ENCODE data around the gene ARHGEF28.

Gene ARHGEF28

DNA sequence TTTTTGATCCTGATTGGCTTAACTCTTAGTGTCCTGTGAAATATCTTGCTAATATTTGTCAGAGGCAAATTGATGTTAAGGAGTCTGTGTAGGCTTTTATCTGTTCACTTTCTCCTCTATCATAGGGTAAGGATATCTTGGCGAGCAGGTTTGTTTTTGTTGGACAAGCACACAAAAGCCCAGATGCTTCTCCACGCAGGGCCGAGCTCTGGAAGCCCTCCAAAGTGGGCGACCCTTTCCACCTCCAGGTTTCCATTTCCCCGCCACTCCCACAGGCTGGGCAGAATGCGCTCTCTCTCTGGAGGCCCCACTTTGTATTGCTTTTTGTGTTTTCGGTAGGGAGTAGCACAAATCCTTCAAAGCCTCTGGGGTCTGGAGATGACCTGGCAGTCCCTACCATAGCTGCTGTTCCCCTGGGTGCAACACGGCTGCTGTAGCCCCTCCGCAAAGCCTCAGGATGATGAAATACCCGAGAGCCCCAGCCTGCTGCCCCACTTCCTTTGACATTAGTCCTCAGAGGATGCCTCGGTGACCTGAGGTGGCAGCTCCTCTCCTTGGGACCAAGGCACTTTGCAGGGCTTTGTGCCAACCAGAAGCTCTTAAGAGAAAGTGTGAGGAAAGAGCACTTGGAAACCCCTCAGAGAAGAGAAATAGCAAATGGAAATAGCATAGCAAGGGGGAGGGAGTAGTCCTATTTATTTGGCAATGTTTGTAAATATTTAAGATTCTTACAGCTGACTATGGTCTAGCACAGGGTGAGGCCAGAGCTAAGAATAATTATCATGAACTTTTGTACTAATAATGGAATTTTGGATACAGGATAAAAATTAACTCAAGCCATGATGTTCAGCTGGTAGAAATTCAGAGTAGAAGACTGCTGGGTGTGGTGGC is 122.8 kb downstream of the ARHGEF28 start:
- H3K4me1 ChIP-seq (ENCODE audit: control insufficient read depth, insufficient read depth, low read length, poor library complexity, severe bottlenecking) = no peaks in the 10 kb centered on the region
- no peak for DNase-seq

DNA sequence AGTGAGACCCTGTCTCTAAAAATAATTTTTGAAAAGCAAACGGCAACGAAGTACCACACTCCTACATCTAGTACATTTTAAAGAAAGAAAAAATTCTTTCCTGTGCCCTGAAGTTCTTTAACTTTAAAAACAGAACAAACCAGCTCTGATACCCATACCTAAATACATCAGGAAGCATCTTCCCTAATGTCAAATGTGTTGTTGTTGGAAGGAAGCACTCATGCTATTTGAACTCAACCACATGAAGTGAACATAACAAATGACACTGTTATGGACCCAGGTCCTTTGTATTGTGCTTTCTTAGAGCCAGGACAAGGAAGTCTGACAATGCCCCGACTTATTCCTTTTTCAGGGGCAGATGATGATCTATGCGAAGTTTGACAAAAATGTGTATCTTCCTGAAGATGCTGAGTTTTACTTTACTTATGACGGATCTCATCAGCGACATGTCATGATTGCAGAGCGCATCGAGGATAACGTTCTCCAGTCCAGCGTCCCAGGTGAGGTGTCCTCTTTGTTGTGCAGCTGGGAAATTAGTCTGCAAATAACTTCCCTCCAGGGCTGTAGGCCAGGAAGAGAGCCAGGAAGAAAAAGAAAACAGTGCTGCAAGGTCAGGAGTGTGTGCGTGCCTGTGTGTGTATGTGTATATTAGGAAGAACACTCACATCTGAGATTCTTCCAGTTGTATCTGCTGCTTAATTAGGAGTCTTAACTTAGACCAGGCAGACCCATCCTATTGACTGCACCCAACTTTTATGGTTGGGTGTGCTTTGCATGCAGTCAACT is 123.7 kb downstream of the ARHGEF28 start:
- H3K4me3 ChIP-seq (ENCODE audit: insufficient read depth, low read depth, low read length, poor library complexity, severe bottlenecking) = no peak overlapping the region
- no peaks in the 10 kb centered on the region for H3K36me3 ChIP-seq (ENCODE audit: control insufficient read depth, insufficient read depth, low read length)
- no peak for DNase-seq
- no peaks in the 10 kb centered on the region for H3K27me3 ChIP-seq (replicated peaks; ENCODE audit: control insufficient read depth, insufficient read depth, low read length, poor library complexity, severe bottlenecking)
- H3K27ac ChIP-seq (ENCODE audit: insufficient read depth, low read length, poor library complexity, severe bottlenecking) = no peak overlapping the region
- H3K4me1 ChIP-seq (ENCODE audit: control insufficient read depth, insufficient read depth, low read length, poor library complexity, severe bottlenecking) = no peaks in the 10 kb centered on the region
- H3K9me3 ChIP-seq (ENCODE audit: control insufficient read depth, low read length) = no peaks in the 10 kb centered on the region

More for the DNA sequence above, 122.8 kb downstream of the ARHGEF28 start:
- no peak overlapping the region for H3K4me3 ChIP-seq (ENCODE audit: insufficient read depth, low read depth, low read length, poor library complexity, severe bottlenecking)
- no peak overlapping the region for H3K27ac ChIP-seq (ENCODE audit: insufficient read depth, low read length, poor library complexity, severe bottlenecking)
- no peaks in the 10 kb centered on the region for H3K27me3 ChIP-seq (replicated peaks; ENCODE audit: control insufficient read depth, insufficient read depth, low read length, poor library complexity, severe bottlenecking)
- no peaks in the 10 kb centered on the region for H3K9me3 ChIP-seq (ENCODE audit: control insufficient read depth, low read length)
- H3K36me3 ChIP-seq (ENCODE audit: control insufficient read depth, insufficient read depth, low read length) = no peaks in the 10 kb centered on the region

DNA sequence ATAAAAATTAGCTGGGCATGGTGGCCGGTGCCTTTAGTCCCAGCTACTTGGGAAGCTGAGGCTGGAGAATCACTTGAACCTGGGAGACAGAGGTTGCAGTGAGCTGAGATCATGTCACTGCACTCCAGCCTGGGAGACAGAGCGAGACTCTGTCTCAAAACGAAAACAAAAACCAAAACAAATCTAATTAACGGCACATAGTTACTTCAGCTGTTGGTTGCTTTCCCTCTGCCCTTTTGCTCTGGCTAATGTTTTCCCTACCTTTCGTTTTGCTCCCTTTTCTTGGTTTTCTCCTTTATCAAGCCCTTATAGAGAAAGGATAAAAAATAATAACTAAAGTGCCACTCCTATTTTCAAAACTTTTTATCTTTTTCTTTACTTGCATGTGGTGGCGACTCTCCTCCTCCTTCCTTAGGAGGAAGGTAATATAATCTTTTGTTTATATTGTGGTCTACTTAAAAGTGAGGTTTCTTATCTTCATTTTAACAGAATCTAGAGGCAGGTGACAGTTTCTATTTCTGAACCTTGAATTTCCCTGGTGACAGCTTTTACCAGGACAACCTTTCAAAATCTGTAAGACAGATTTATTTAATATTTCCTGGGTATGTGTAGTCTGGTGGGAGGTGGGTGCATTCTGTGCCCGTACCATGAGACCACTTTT is 125.4 kb downstream of the ARHGEF28 start:
- DNase-seq = no peak
- Histone ChIP-seq H3K9me3 (ENCODE audit: control insufficient read depth, low read length) (no peaks in the 10 kb centered on the region), H3K36me3 (ENCODE audit: control insufficient read depth, insufficient read depth, low read length) (no peaks in the 10 kb centered on the region), H3K4me1 (ENCODE audit: control insufficient read depth, insufficient read depth, low read length, poor library complexity, severe bottlenecking) (no peaks in the 10 kb centered on the region), H3K4me3 (ENCODE audit: insufficient read depth, low read depth, low read length, poor library complexity, severe bottlenecking) (no peak overlapping the region), H3K27ac (ENCODE audit: insufficient read depth, low read length, poor library complexity, severe bottlenecking) (no peak overlapping the region), H3K27me3 (replicated peaks; ENCODE audit: control insufficient read depth, insufficient read depth, low read length, poor library complexity, severe bottlenecking) (no peaks in the 10 kb centered on the region)

DNA sequence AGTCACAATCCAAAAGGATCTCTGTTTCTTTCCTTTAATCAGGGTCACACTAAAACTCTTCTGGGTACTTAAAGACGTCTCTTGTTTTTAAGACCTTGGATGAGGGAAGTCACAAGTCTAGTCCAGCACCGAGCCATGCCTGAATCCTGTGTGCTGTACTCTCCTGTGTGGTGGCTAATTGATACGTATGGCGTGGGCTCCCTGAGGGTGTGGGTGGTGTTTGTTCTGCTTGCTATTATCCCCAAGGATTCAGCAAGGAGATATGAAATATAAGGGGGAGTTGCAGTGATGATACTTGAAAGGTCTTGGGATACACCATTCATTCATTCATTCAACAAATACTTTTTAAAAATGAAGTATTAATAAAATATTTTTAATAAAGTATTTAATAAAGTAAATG is 128.3 kb downstream of the ARHGEF28 start:
- H3K4me1 ChIP-seq (ENCODE audit: control insufficient read depth, insufficient read depth, low read length, poor library complexity, severe bottlenecking) = no peaks in the 10 kb centered on the region
- DNase-seq = no peak
- H3K9me3 ChIP-seq (ENCODE audit: control insufficient read depth, low read length) = no peaks in the 10 kb centered on the region
- no peak overlapping the region for H3K4me3 ChIP-seq (ENCODE audit: insufficient read depth, low read depth, low read length, poor library complexity, severe bottlenecking)
- no peaks in the 10 kb centered on the region for H3K27me3 ChIP-seq (replicated peaks; ENCODE audit: control insufficient read depth, insufficient read depth, low read length, poor library complexity, severe bottlenecking)
- H3K27ac ChIP-seq (ENCODE audit: insufficient read depth, low read length, poor library complexity, severe bottlenecking) = no peak overlapping the region
- no peaks in the 10 kb centered on the region for H3K36me3 ChIP-seq (ENCODE audit: control insufficient read depth, insufficient read depth, low read length)

DNA sequence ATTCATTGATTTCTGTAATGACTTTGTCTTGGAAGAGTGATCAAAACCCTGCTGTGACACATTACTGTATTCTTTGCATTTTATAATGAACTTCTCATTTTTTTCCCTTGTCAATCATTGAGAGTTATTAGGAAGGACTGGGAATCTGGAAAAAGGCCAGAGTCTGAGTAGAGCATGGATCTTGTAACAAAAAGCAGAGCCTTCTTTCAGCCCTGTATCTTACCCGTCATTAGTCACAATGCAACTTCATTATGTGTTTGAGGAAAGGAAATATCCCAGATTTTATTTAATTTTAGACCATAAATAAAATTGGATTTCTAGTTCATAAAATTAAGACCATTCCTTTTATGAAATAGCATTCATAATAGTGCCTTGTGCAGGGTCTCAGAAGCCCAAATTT is 131.4 kb downstream of the ARHGEF28 start:
- Histone ChIP-seq H3K9me3 (ENCODE audit: control insufficient read depth, low read length) (no peaks in the 10 kb centered on the region), H3K27ac (ENCODE audit: insufficient read depth, low read length, poor library complexity, severe bottlenecking) (no peak overlapping the region), H3K36me3 (ENCODE audit: control insufficient read depth, insufficient read depth, low read length) (no peaks in the 10 kb centered on the region), H3K27me3 (replicated peaks; ENCODE audit: control insufficient read depth, insufficient read depth, low read length, poor library complexity, severe bottlenecking) (no peaks in the 10 kb centered on the region), H3K4me1 (ENCODE audit: control insufficient read depth, insufficient read depth, low read length, poor library complexity, severe bottlenecking) (no peaks in the 10 kb centered on the region), H3K4me3 (ENCODE audit: insufficient read depth, low read depth, low read length, poor library complexity, severe bottlenecking) (no peak overlapping the region)
- no peak for DNase-seq

DNA sequence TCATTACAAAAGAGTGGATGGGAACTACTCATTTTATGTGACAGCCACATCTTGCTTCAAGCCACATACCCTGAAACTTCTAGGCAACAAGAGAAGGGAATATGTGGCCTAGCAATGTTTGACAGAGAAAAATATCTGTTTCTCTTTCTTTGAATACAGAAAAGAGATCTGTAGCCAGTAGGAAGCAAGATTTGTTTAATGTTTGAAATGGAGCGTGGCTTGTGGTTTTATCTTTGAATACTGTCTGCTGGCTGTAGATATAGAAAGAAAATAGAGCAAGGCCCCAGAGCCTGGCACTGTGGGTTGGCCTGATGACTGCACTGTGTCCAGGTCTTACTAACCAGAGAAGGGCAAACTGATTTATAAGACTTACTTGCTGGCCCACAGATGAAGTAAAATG is 133.8 kb downstream of the ARHGEF28 start:
- Histone ChIP-seq H3K27ac (ENCODE audit: insufficient read depth, low read length, poor library complexity, severe bottlenecking) (no peak overlapping the region), H3K4me3 (ENCODE audit: insufficient read depth, low read depth, low read length, poor library complexity, severe bottlenecking) (no peak overlapping the region)
- DNase-seq = no peak

DNA sequence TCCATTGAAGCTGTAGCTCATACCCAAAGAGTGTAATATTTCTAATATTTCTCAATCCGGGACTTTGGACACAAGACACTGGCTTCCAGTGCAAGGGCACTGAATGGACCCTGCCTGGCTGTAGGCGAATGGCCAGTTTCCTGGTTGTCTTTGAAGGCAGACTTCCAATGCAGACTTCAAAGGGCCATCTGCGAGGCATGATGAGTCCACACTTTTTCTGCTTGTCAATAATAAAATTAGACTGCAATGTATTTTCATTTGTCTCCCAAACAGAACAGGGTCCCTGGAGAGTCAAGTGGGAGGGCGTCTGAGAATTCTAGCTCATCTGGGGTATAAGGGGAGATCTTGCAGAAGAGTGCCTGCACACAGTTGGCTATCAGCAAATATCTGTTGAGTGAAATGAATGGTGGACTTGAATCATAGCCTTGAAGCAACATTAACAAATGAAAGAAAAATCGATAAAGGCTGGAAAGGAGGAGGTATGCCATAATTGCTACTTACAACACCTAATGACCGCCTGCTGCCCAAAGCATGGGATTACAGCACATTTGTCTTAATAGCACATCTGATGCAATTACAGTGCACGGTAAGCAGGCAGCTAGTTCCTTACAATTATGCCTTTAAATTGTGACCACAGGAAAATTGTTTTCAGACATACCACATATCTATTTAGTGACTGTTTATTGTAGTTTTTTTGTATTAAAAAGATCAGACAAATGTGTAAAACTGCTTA is 137.5 kb downstream of the ARHGEF28 start:
- no peaks in the 10 kb centered on the region for H3K9me3 ChIP-seq (ENCODE audit: control insufficient read depth, low read length)
- H3K4me3 ChIP-seq (ENCODE audit: insufficient read depth, low read depth, low read length, poor library complexity, severe bottlenecking) = no peak overlapping the region
- H3K27ac ChIP-seq (ENCODE audit: insufficient read depth, low read length, poor library complexity, severe bottlenecking) = no peak overlapping the region
- no peaks in the 10 kb centered on the region for H3K36me3 ChIP-seq (ENCODE audit: control insufficient read depth, insufficient read depth, low read length)
- no peaks in the 10 kb centered on the region for H3K4me1 ChIP-seq (ENCODE audit: control insufficient read depth, insufficient read depth, low read length, poor library complexity, severe bottlenecking)
- no peaks in the 10 kb centered on the region for H3K27me3 ChIP-seq (replicated peaks; ENCODE audit: control insufficient read depth, insufficient read depth, low read length, poor library complexity, severe bottlenecking)
- no peak for DNase-seq

More for the DNA sequence above, 133.8 kb downstream of the ARHGEF28 start:
- H3K36me3 ChIP-seq (ENCODE audit: control insufficient read depth, insufficient read depth, low read length) = no peaks in the 10 kb centered on the region
- no peaks in the 10 kb centered on the region for H3K9me3 ChIP-seq (ENCODE audit: control insufficient read depth, low read length)
- no peaks in the 10 kb centered on the region for H3K27me3 ChIP-seq (replicated peaks; ENCODE audit: control insufficient read depth, insufficient read depth, low read length, poor library complexity, severe bottlenecking)
- H3K4me1 ChIP-seq (ENCODE audit: control insufficient read depth, insufficient read depth, low read length, poor library complexity, severe bottlenecking) = no peaks in the 10 kb centered on the region

DNA sequence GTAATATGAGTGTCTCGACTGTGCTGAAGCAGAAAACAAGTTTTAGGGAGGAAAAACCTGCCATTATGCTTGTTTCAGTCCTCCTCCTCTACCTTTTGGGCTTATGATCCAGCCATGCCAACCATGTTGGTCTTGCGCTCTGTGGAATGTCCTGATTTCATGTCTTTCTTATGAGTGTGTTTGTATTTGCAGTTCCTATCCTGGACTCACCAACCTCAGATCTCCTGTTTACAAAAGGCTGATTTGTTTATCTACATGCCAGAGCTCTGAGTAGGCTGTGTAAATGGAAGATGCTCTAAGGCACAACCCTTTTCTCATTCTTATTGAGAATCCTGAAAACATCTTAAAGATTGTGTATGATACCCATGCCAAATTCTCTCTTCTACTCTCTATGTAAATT is 138.6 kb downstream of the ARHGEF28 start:
- Histone ChIP-seq H3K27me3 (replicated peaks; ENCODE audit: control insufficient read depth, insufficient read depth, low read length, poor library complexity, severe bottlenecking) (no peaks in the 10 kb centered on the region), H3K4me1 (ENCODE audit: control insufficient read depth, insufficient read depth, low read length, poor library complexity, severe bottlenecking) (no peaks in the 10 kb centered on the region), H3K9me3 (ENCODE audit: control insufficient read depth, low read length) (no peaks in the 10 kb centered on the region), H3K36me3 (ENCODE audit: control insufficient read depth, insufficient read depth, low read length) (no peaks in the 10 kb centered on the region), H3K27ac (ENCODE audit: insufficient read depth, low read length, poor library complexity, severe bottlenecking) (no peak overlapping the region), H3K4me3 (ENCODE audit: insufficient read depth, low read depth, low read length, poor library complexity, severe bottlenecking) (no peak overlapping the region)
- no peak for DNase-seq

DNA sequence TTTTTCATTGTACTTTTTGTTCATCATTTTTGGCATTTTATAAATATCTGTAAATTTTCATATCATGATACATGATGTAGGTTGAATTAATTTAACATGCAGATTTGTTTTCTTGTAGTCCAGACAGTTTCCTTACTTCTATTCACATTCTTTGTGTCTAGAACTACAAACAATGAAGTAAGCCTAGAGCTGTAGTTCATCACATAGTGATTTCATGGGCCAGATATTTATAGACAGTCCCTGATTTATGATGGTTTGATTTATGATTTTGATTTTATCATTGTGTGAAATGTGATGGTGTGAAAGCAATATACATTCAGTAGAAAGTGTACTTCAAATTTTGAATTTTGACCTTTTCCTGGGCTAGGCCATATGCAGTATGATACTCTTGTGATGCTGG is 139.0 kb downstream of the ARHGEF28 start:
- no peaks in the 10 kb centered on the region for H3K4me1 ChIP-seq (ENCODE audit: control insufficient read depth, insufficient read depth, low read length, poor library complexity, severe bottlenecking)
- no peaks in the 10 kb centered on the region for H3K27me3 ChIP-seq (replicated peaks; ENCODE audit: control insufficient read depth, insufficient read depth, low read length, poor library complexity, severe bottlenecking)
- no peak for DNase-seq
- no peak overlapping the region for H3K27ac ChIP-seq (ENCODE audit: insufficient read depth, low read length, poor library complexity, severe bottlenecking)
- no peaks in the 10 kb centered on the region for H3K9me3 ChIP-seq (ENCODE audit: control insufficient read depth, low read length)
- no peak overlapping the region for H3K4me3 ChIP-seq (ENCODE audit: insufficient read depth, low read depth, low read length, poor library complexity, severe bottlenecking)
- no peaks in the 10 kb centered on the region for H3K36me3 ChIP-seq (ENCODE audit: control insufficient read depth, insufficient read depth, low read length)

All from effector memory CD4-positive, alpha-beta T cell (primary cell).